Common myeloid progenitor, CD34-positive (primary cell): ENCODE measurements around the gene F12.
"Not testable (repeated sequence)": the region's sequence is repeated elsewhere in the genome, so short reads cannot be mapped to it uniquely, and the experiment has no call there.

ENCODE experiments used
- CTCF ChIA-PET: fragments of 350-600 bp; sonication (Branson Sonifier 250); formaldehyde crosslinking; loops from one replicate; lab custom pipeline; 2021; ENCODE audit warnings: antibody characterized with exemption; lab: Charles Lee
- POLR2A ChIA-PET: fragments of 350-600 bp; sonication (Branson Sonifier 250); formaldehyde crosslinking; loops from one replicate; lab custom pipeline; 2021; ENCODE audit warnings: antibody characterized with exemption; lab: Charles Lee
- DNase-seq, 3 donors: peaks; one replicate each; pipeline versions ENCODE4 v3.0.0 to v3.0.0-alpha.2; 2013
- H3K27ac ChIP-seq, 2 experiments: 1 replicate in 1 of 2; 2 replicates in 1 of 2; pipeline ENCODE4 v1.7.0; 2013; ENCODE audit warnings: inconsistent platforms in 2 of 2, low read length in 2 of 2, mild to moderate bottlenecking in 2 of 2, low read depth in 1 of 2, moderate library complexity in 1 of 2; ENCODE audit not compliant: severe bottlenecking in 2 of 2, insufficient read depth in 1 of 2, poor library complexity in 1 of 2
- H3K27me3 ChIP-seq, 5 experiments: replicated peaks in 2 of 5; 1 replicate in 3 of 5; 2 replicates in 2 of 5; pipeline versions ENCODE4 v1.6.1 to v1.7.0; 2013; ENCODE audit warnings: low read length in 4 of 5, mild to moderate bottlenecking in 2 of 5, moderate library complexity in 2 of 5, inconsistent platforms in 1 of 5; ENCODE audit not compliant: insufficient read depth in 5 of 5, control insufficient read depth in 4 of 5
- H3K36me3 ChIP-seq, 4 experiments: 1 replicate in 2 of 4; 2 replicates in 2 of 4; pipeline versions ENCODE4 v1.6.1 to v1.7.0; 2013; ENCODE audit warnings: low read length in 3 of 4, control low read depth in 1 of 4, mild to moderate bottlenecking in 1 of 4; ENCODE audit not compliant: control insufficient read depth in 4 of 4, insufficient read depth in 4 of 4
- H3K4me1 ChIP-seq, 4 experiments: 1 replicate in 3 of 4; 2 replicates in 1 of 4; pipeline versions ENCODE4 v1.6.1 to v1.7.1; 2013; ENCODE audit warnings: low read length in 3 of 4, mild to moderate bottlenecking in 3 of 4, control low read depth in 1 of 4, inconsistent platforms in 1 of 4, moderate library complexity in 1 of 4; ENCODE audit not compliant: control insufficient read depth in 4 of 4, insufficient read depth in 4 of 4; ENCODE audit errors: control extremely low read depth in 1 of 4
- H3K4me3 ChIP-seq, 7 experiments: 1 replicate in 4 of 7; 2 replicates in 3 of 7; pipeline versions ENCODE4 v1.5.1 to v1.7.0; 2013; ENCODE audit warnings: mild to moderate bottlenecking in 7 of 7, low read length in 6 of 7, moderate library complexity in 6 of 7, inconsistent platforms in 2 of 7, low read depth in 2 of 7, control low read depth in 1 of 7; ENCODE audit not compliant: insufficient read depth in 4 of 7, control insufficient read depth in 1 of 7; ENCODE audit errors: extremely low read depth in 1 of 7
- H3K9me3 ChIP-seq, 5 experiments: 1 replicate in 4 of 5; 2 replicates in 1 of 5; pipeline versions ENCODE4 v1.6.1 to v1.7.1; 2013; ENCODE audit warnings: low read length in 4 of 5, mild to moderate bottlenecking in 2 of 5, inconsistent platforms in 1 of 5, low read depth in 1 of 5, moderate library complexity in 1 of 5; ENCODE audit not compliant: control insufficient read depth in 4 of 5, insufficient read depth in 2 of 5; ENCODE audit errors: control extremely low read depth in 1 of 5
- WGBS: methylation state at CpG from one replicate; pipeline ENCODE4 v1.1.5; 2013; ENCODE audit not compliant: insufficient coverage; 5-methylcytosine and 5-hydroxymethylcytosine counted together

F12 gene

DNA sequence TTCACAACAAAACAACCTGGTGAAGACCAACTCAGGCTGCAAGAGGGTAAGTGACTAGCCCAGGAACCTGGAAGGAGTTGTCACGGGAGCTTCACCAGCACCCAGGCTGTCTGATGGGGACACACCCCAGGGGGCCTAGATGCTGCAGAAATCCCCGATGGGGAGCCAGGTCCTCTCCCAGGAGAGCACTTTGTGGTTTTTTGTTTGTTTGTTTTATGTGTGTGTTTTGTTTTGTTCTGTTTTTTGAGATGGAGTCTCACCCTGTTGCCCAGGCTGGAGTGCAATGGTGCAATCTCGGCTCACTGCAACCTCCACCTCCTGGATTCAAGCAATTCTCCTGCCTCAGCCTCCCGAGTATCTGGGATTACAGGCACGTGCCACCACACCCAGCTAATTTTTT lies 33.8 kb downstream of the F12 start:
- H3K27ac ChIP-seq, POLR2A ChIA-PET, H3K9me3 ChIP-seq, DNase-seq, H3K4me3 ChIP-seq, H3K27me3 ChIP-seq: not testable (repeated sequence)
- peaks cover 5 to 38% (median 33%) of the 10 kb centered on the region in 4 experiments for H3K4me1 ChIP-seq
- CTCF ChIA-PET, result interaction anchor here (0.9 to 8.6 kb wide), 6 partner anchors 8 to 57 kb away, joined by 3 to 131 read pairs (median 64); partner anchors contain the start of genes LMAN2, PFN3, RGS14 and SLC34A1
- peaks cover 2 to 16% (median 11%) of the 10 kb centered on the region in 4 experiments for H3K36me3 ChIP-seq
- WGBS, result 90% methylated on average over 2 of the region's 5 CpGs

DNA sequence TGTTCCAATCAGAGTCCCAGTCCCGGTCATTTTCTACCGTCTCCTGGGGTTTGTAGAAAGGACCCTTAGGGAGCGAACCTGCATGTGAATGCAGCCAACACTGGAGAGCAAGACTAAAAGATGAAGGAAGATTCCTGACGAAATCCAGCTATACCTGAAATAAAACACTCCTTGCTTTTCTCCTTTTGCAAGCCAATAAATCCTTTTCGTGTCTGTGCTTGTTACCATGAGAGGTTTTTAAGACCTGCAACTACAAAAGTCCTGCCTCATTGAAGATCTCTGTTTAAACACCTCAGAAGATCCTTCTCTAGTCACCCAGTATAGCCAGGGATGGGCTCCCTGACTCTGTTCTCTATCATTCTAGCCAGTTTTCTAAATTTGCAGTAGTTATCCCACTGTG lies 35.2 kb downstream of the F12 start:
- Histone ChIP-seq H3K36me3 (peaks cover 2 to 28% (median 13%) of the 10 kb centered on the region in 4 experiments), H3K27me3 (no peaks in the 10 kb centered on the region), H3K4me3 (no peak overlapping the region), H3K4me1 (peaks cover under 1 to 44% (median 42%) of the 10 kb centered on the region in 4 experiments), H3K9me3 (no peaks in the 10 kb centered on the region), H3K27ac (no peak overlapping the region)
- ChIA-PET CTCF (interaction anchor here (1.5 to 8.6 kb wide), 6 partner anchors 10 to 61 kb away, joined by 5 to 131 read pairs (median 64); partner anchors contain the start of genes LMAN2, PFN3, RGS14 and SLC34A1), POLR2A (no interaction called here)
- DNase-seq, result no peak
- 98% methylated on average over 5 of the region's 5 CpGs for WGBS

GRCh38 chr5:177373806-177374205 lies 35.6 kb downstream of the F12 start:
- H3K27me3 ChIP-seq, result no peaks in the 10 kb centered on the region
- ChIA-PET CTCF (interaction anchor here (0.8 to 8.6 kb wide), 10 partner anchors 10 to 83 kb away, joined by 3 to 131 read pairs (median 8); partner anchors contain the start of genes LMAN2, PFN3, RGS14 and SLC34A1), POLR2A (no interaction called here)
- DNase-seq, result no peak
- no peaks in the 10 kb centered on the region for H3K9me3 ChIP-seq
- H3K27ac ChIP-seq, result no peak overlapping the region
- no peak overlapping the region for H3K4me3 ChIP-seq
- H3K4me1 ChIP-seq, result peaks cover 0 to 45% (median 40%) of the 10 kb centered on the region in 4 experiments
- peaks cover 2 to 32% (median 16%) of the 10 kb centered on the region in 4 experiments for H3K36me3 ChIP-seq
- WGBS, result 85% methylated on average over 6 of the region's 6 CpGs

GRCh38 chr5:177372910-177373309 lies 36.5 kb downstream of the F12 start:
- Histone ChIP-seq H3K9me3 (no peaks in the 10 kb centered on the region), H3K36me3 (peaks cover 5 to 41% (median 24%) of the 10 kb centered on the region in 4 experiments), H3K27ac (no peak overlapping the region), H3K4me1 (peaks cover 0 to 45% (median 40%) of the 10 kb centered on the region in 4 experiments), H3K4me3 (peak overlapping the region in 2 of 7 experiments; percentile 28 to 43), H3K27me3 (no peaks in the 10 kb centered on the region)
- no peak for DNase-seq
- POLR2A ChIA-PET, result no interaction called here
- 75% methylated on average over 5 of the region's 6 CpGs for WGBS
- CTCF ChIA-PET, result interaction anchor here (0.9 to 8.6 kb wide), 11 partner anchors 9 to 63 kb away, joined by 3 to 131 read pairs (median 6); partner anchors contain the start of genes LMAN2, PFN3, RGS14 and SLC34A1

GRCh38 chr5:177372034-177372896 lies 37.1 kb downstream of the F12 start:
- Histone ChIP-seq H3K27me3 (no peaks in the 10 kb centered on the region), H3K36me3 (peaks cover 5 to 48% (median 29%) of the 10 kb centered on the region in 4 experiments), H3K4me1 (peaks cover 0 to 45% (median 40%) of the 10 kb centered on the region in 4 experiments), H3K9me3 (no peaks in the 10 kb centered on the region), H3K4me3 (peak overlapping the region in 4 of 7 experiments; percentile 28 to 43 (median 30)), H3K27ac (no peak overlapping the region)
- POLR2A ChIA-PET, result no interaction called here
- 90% methylated on average over 5 of the region's 12 CpGs for WGBS
- CTCF ChIA-PET, result interaction anchor here (0.9 to 8.6 kb wide), 13 partner anchors 10 to 63 kb away, joined by 3 to 131 read pairs (median 5); partner anchors contain the start of genes LMAN2, PFN3, RGS14 and SLC34A1
- peak in 2 of 3 donors; percentile 46 to 60 for DNase-seq

- Histone ChIP-seq H3K27me3 (no peaks in the 10 kb centered on the region), H3K9me3 (no peaks in the 10 kb centered on the region), H3K27ac (peak overlapping the region in 1 of 2 experiments; percentile 25), H3K36me3 (peaks cover 5 to 56% (median 35%) of the 10 kb centered on the region in 4 experiments), H3K4me3 (peak overlapping the region in 3 of 7 experiments; percentile 19 to 72 (median 36)), H3K4me1 (peaks cover 0 to 45% (median 40%) of the 10 kb centered on the region in 4 experiments)
- WGBS, result 76% methylated on average over 19 of the region's 26 CpGs
- POLR2A ChIA-PET, result no interaction called here
- DNase-seq, result no peak
- CTCF ChIA-PET, result interaction anchor here (0.6 to 8.6 kb wide), 20 partner anchors 8 to 773 kb away, joined by 3 to 131 read pairs (median 4); partner anchors contain the start of genes LMAN2, PFN3, RGS14 and SLC34A1
These were observed 38.0 kb downstream of the F12 start for GRCh38 chr5:177371120-177372033.
